ENCODE data around the gene DPP6.
"Not testable (repeated sequence)": the region's sequence is repeated elsewhere in the genome, so short reads cannot be mapped to it uniquely, and the experiment has no call there.

DNA sequence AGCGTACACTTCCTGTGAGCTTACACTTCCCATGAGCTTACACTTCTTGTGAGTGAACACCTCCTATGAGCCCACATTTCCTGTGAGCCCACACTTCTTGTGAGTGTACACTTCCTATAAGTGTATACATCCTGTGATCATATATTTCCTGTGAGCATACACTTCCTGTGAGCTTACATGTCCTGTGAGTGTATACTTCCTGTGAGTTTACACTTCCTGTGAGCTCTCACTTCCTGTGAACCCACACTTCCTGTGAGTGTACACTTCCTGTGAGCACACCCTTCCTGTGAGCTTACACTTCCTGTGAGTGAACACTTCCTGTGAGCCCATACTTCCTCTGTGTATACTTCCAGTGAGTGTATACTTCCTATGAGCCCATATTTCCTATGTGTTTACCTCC lies 82.5 kb downstream of the DPP6 start:
- not testable (repeated sequence) for TF ChIP-seq CTCF (optimal IDR thresholded peaks at IDR 0.05 in 1 of 3, IDR thresholded peaks at IDR 0.05 in 1 of 3, conservative IDR thresholded peaks at IDR 0.05 in 1 of 3; ENCODE audit: extremely low read depth in 1 of 3, insufficient read depth in 2 of 3, low read length in 3 of 3); EZH2 (IDR thresholded peaks at IDR 0.05; ENCODE audit: low read length)

Data from keratinocyte (primary cell).